HepG2 (cell line): Measurements from ENCODE around the gene TMEM184B. TPM values are rescaled to one million over a fixed set of nuclear protein-coding genes. Genes with fewer than 3 reads are reported as not detected.
A peak's percentile ranks its signal among the peaks of the same experiment; 100 is the strongest.

ENCODE experiments used
- ESRRA ChIP-seq: sonication (generic); formaldehyde crosslinking; IDR thresholded peaks from 2 replicates; pipeline ENCODE4 v1.5.1; 2020; ENCODE audit warnings: mild to moderate bottlenecking, low read depth, missing genetic modification reagents
- JARID2 ChIP-seq: sonication (generic); formaldehyde crosslinking; IDR thresholded peaks from 2 replicates; pipeline ENCODE4 v1.8.1; 2023; ENCODE audit warnings: missing genetic modification reagents, inconsistent platforms; ENCODE audit not compliant: insufficient replicate concordance
- NR2F6 ChIP-seq, 2 experiments: IDR thresholded peaks; 2 replicates each; pipeline ENCODE4 v1.6.1; 2016; ENCODE audit warnings: antibody characterized with exemption in 1 of 2, mild to moderate bottlenecking in 1 of 2
- PRMT3 ChIP-seq: sonication (generic); formaldehyde crosslinking; IDR thresholded peaks from 2 replicates; pipeline ENCODE4 v1.8.1; 2022; ENCODE audit warnings: low read depth, mild to moderate bottlenecking, moderate library complexity, missing genetic modification reagents, borderline replicate concordance
- SP2 ChIP-seq: sonication (generic); formaldehyde crosslinking; IDR thresholded peaks from 2 replicates; pipeline ENCODE4 v1.5.1; 2020; ENCODE audit warnings: mild to moderate bottlenecking, missing genetic modification reagents
- SP5 ChIP-seq: IDR thresholded peaks from 2 replicates; pipeline ENCODE4 v1.6.1; 2016; ENCODE audit warnings: low read depth, borderline replicate concordance
- SRSF9 ChIP-seq: fragments of 200-400 bp; formaldehyde crosslinking; IDR thresholded peaks from 2 replicates; pipeline ENCODE4 v1.6.1; 2018; ENCODE audit warnings: borderline replicate concordance, mild to moderate bottlenecking, low read depth, low read length; ENCODE audit not compliant: insufficient read depth, poor library complexity, severe bottlenecking
- STAT5B ChIP-seq: sonication (generic); formaldehyde crosslinking; IDR thresholded peaks from 2 replicates; pipeline ENCODE4 v1.4.0; 2020; ENCODE audit warnings: missing genetic modification reagents
- TCF7L2 ChIP-seq: IDR thresholded peaks from 2 replicates; pipeline ENCODE4 v1.6.1; 2011; ENCODE audit warnings: mild to moderate bottlenecking, low read depth, low read length, moderate library complexity
- TGIF2 ChIP-seq: IDR thresholded peaks from 2 replicates; pipeline ENCODE4 v1.6.1; 2016; ENCODE audit warnings: control low read depth, missing compliant biosample characterization
- ZFX ChIP-seq: sonication (generic); formaldehyde crosslinking; IDR thresholded peaks from 2 replicates; pipeline ENCODE4 v1.4.0; 2020; ENCODE audit warnings: mild to moderate bottlenecking, low read depth, missing genetic modification reagents, moderate library complexity
- ZNF552 ChIP-seq: sonication (generic); formaldehyde crosslinking; IDR thresholded peaks from 2 replicates; pipeline ENCODE4 v1.9.0; 2022; ENCODE audit warnings: missing genetic modification reagents, mild to moderate bottlenecking, borderline replicate concordance
- polyA plus RNA-seq, 8 experiments: library from polyadenylated mRNA; depleted of rRNA in 3 of 8; stranded (reverse) in 7 of 8; unstranded in 1 of 8; fragments of >200 nt; fragmentation: Illumina TruSeq in 4 of 8; extraction: Trizol in 4 of 8; gene quantifications; 2 replicates each; pipeline versions ENCODE4 v1.2.1 to v1.2.3, GENCODE V29; 2011 to 2016; ENCODE audit warnings: low read depth in 4 of 8, missing spikeins in 1 of 8, mixed read lengths in 1 of 8; ENCODE audit not compliant: insufficient read depth in 1 of 8
- total RNA-seq, 5 experiments: library from RNA; depleted of rRNA; stranded (reverse); fragments of >200 nt; fragmentation: Illumina TruSeq; extraction: Trizol; gene quantifications; 2 replicates each; pipeline ENCODE4 v1.2.3, GENCODE V29; 2016; ENCODE audit warnings: low read depth in 1 of 5
- TF ChIP-seq, protein P1 (sequence below): sonication (generic); formaldehyde crosslinking; IDR thresholded peaks from 2 replicates; pipeline ENCODE4 v1.4.0; 2020; ENCODE audit warnings: mild to moderate bottlenecking, missing genetic modification reagents
- TF ChIP-seq, protein P2 (sequence below): sonication (generic); formaldehyde crosslinking; IDR thresholded peaks from 2 replicates; pipeline ENCODE4 v1.4.0; 2020; ENCODE audit warnings: missing genetic modification reagents, borderline replicate concordance
- TF ChIP-seq, protein P3 (sequence below): sonication (generic); formaldehyde crosslinking; IDR thresholded peaks from 2 replicates; pipeline ENCODE4 v1.9.0; 2022; ENCODE audit warnings: low read depth, missing genetic modification reagents
- TF ChIP-seq, protein P4 (sequence below): sonication (generic); formaldehyde crosslinking; IDR thresholded peaks from 2 replicates; pipeline ENCODE4 v1.5.1; 2020; ENCODE audit warnings: missing genetic modification reagents, mild to moderate bottlenecking, borderline replicate concordance
- TF ChIP-seq, protein P5 (sequence below): sonication (generic); formaldehyde crosslinking; conservative IDR thresholded peaks from 2 replicates; pipeline ENCODE4 v1.4.0; 2020; ENCODE audit warnings: mild to moderate bottlenecking, missing genetic modification reagents, moderate library complexity

TMEM184B gene
- total and polyA plus RNA-seq, 2 of the 13 experiments (the other 11 are each of a cell fraction or from before 2014, with no cell fraction given): 15.9 to 16.0 TPM

DNA sequence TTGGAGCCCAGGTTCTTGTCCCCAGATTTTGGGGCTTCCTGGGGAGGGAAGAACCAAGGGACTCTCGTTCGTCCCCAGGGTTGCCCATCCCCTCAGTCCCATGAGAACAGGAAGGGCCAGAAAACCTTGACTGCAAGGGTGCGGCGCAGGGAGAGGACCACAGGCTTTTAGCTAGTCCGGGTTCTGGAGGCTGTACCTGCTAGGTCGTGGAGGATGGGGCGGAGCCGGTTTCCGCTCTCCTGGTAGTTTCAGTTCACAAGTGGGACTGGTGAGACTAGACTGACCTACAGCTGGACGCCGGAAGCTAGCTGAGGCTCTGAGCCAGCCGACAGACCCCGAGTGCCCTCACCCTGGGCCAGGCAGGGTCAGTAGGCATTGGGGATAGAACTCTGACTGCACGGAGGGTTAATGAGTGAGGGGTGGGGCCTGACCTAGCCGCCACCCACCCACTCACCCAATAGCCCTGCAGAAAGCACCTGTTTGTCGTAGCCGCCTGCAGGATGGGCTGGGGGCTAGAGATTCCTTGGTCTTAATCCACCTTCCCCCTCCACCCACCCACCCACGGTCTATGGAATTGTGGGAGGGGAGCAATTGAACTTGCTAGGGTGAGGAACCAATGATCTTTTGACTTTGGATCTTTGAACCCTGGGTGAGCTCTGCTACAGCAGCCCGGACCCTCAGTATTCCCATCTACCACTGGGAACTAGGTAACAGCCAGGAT lies 69.6 kb downstream of the TMEM184B start (continued):
- TF ChIP-seq JARID2 (CRISPR knock-in tag) (no peak), SP5 (0 out of 2 replicates have a peak, but pooled peaks have one; percentile 8), ZFX (CRISPR knock-in tag) (no peak), TCF7L2 (no peak), TGIF2 (CRISPR knock-in tag) (no peak), SP2 (CRISPR knock-in tag) (no peak), SRSF9 (no peak), NR2F6 (IDR thresholded peaks at IDR 0.05) (no peak), NR2F6 (CRISPR knock-in tag; IDR thresholded peaks at IDR 0.05) (peak; percentile 32; the same call in 1 of the 2 replicates), STAT5B (CRISPR knock-in tag) (no peak), ESRRA (no peak; the same call in 1 of the 2 replicates), PRMT3 (no peak), ZNF552 (CRISPR knock-in tag) (no peak)
- TF ChIP-seq, protein P1, sequence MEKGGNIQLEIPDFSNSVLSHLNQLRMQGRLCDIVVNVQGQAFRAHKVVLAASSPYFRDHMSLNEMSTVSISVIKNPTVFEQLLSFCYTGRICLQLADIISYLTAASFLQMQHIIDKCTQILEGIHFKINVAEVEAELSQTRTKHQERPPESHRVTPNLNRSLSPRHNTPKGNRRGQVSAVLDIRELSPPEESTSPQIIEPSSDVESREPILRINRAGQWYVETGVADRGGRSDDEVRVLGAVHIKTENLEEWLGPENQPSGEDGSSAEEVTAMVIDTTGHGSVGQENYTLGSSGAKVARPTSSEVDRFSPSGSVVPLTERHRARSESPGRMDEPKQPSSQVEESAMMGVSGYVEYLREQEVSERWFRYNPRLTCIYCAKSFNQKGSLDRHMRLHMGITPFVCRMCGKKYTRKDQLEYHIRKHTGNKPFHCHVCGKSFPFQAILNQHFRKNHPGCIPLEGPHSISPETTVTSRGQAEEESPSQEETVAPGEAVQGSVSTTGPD (CRISPR knock-in tag): no peak
- TF ChIP-seq, protein P2, sequence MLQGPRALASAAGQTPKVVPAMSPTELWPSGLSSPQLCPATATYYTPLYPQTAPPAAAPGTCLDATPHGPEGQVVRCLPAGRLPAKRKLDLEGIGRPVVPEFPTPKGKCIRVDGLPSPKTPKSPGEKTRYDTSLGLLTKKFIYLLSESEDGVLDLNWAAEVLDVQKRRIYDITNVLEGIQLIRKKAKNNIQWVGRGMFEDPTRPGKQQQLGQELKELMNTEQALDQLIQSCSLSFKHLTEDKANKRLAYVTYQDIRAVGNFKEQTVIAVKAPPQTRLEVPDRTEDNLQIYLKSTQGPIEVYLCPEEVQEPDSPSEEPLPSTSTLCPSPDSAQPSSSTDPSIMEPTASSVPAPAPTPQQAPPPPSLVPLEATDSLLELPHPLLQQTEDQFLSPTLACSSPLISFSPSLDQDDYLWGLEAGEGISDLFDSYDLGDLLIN (CRISPR knock-in tag): no peak; the same call in 1 of the 2 replicates
- TF ChIP-seq, protein P3, sequence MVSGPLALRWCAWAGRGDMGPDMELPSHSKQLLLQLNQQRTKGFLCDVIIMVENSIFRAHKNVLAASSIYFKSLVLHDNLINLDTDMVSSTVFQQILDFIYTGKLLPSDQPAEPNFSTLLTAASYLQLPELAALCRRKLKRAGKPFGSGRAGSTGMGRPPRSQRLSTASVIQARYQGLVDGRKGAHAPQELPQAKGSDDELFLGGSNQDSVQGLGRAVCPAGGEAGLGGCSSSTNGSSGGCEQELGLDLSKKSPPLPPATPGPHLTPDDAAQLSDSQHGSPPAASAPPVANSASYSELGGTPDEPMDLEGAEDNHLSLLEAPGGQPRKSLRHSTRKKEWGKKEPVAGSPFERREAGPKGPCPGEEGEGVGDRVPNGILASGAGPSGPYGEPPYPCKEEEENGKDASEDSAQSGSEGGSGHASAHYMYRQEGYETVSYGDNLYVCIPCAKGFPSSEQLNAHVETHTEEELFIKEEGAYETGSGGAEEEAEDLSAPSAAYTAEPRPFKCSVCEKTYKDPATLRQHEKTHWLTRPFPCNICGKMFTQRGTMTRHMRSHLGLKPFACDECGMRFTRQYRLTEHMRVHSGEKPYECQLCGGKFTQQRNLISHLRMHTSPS (CRISPR knock-in tag): no peak
- TF ChIP-seq, protein P4, sequence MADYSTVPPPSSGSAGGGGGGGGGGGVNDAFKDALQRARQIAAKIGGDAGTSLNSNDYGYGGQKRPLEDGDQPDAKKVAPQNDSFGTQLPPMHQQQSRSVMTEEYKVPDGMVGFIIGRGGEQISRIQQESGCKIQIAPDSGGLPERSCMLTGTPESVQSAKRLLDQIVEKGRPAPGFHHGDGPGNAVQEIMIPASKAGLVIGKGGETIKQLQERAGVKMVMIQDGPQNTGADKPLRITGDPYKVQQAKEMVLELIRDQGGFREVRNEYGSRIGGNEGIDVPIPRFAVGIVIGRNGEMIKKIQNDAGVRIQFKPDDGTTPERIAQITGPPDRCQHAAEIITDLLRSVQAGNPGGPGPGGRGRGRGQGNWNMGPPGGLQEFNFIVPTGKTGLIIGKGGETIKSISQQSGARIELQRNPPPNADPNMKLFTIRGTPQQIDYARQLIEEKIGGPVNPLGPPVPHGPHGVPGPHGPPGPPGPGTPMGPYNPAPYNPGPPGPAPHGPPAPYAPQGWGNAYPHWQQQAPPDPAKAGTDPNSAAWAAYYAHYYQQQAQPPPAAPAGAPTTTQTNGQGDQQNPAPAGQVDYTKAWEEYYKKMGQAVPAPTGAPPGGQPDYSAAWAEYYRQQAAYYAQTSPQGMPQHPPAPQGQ (CRISPR knock-in tag): no peak
- TF ChIP-seq, protein P5, sequence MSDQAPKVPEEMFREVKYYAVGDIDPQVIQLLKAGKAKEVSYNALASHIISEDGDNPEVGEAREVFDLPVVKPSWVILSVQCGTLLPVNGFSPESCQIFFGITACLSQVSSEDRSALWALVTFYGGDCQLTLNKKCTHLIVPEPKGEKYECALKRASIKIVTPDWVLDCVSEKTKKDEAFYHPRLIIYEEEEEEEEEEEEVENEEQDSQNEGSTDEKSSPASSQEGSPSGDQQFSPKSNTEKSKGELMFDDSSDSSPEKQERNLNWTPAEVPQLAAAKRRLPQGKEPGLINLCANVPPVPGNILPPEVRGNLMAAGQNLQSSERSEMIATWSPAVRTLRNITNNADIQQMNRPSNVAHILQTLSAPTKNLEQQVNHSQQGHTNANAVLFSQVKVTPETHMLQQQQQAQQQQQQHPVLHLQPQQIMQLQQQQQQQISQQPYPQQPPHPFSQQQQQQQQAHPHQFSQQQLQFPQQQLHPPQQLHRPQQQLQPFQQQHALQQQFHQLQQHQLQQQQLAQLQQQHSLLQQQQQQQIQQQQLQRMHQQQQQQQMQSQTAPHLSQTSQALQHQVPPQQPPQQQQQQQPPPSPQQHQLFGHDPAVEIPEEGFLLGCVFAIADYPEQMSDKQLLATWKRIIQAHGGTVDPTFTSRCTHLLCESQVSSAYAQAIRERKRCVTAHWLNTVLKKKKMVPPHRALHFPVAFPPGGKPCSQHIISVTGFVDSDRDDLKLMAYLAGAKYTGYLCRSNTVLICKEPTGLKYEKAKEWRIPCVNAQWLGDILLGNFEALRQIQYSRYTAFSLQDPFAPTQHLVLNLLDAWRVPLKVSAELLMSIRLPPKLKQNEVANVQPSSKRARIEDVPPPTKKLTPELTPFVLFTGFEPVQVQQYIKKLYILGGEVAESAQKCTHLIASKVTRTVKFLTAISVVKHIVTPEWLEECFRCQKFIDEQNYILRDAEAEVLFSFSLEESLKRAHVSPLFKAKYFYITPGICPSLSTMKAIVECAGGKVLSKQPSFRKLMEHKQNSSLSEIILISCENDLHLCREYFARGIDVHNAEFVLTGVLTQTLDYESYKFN: no peak
